MM.1S (cell line): Measurements from ENCODE around the gene LYRM4.

Experiments used
- DNase-seq: peaks from one replicate; pipeline ENCODE4 v3.0.0-alpha.2; 2015
- H2AFZ ChIP-seq: fragments of 300-600 bp; sonication (generic); 2 replicates; pipeline ENCODE4 v1.6.0; 2016; ENCODE audit warnings: antibody characterized with exemption, low read length
- H3F3A ChIP-seq: fragments of 300-600 bp; sonication (generic); 2 replicates; pipeline ENCODE4 v1.6.1; 2016; ENCODE audit warnings: mild to moderate bottlenecking, antibody characterized with exemption, low read length, moderate library complexity, mixed read lengths; ENCODE audit not compliant: insufficient read depth
- H3K27ac ChIP-seq: fragments of 300-600 bp; sonication (generic); 2 replicates; pipeline ENCODE4 v1.5.1; 2016; ENCODE audit warnings: mild to moderate bottlenecking, low read length
- H3K27me3 ChIP-seq: fragments of 300-600 bp; sonication (generic); replicated peaks from 2 replicates; pipeline ENCODE4 v1.6.0; 2016; ENCODE audit warnings: low read length; ENCODE audit not compliant: insufficient read depth
- H3K36me3 ChIP-seq: fragments of 300-600 bp; sonication (generic); replicated peaks from 2 replicates; pipeline ENCODE4 v1.6.1; 2016; ENCODE audit warnings: mild to moderate bottlenecking, low read length, mixed read lengths; ENCODE audit not compliant: insufficient read depth
- H3K4me1 ChIP-seq: fragments of 300-600 bp; sonication (generic); 2 replicates; pipeline ENCODE4 v1.6.1; 2016; ENCODE audit warnings: low read length, mixed read lengths
- H3K4me2 ChIP-seq: fragments of 300-600 bp; sonication (generic); 2 replicates; pipeline ENCODE4 v1.6.0; 2016; ENCODE audit warnings: low read depth, low read length
- H3K4me3 ChIP-seq: fragments of 300-600 bp; sonication (generic); 2 replicates; pipeline ENCODE4 v1.5.1; 2016; ENCODE audit warnings: low read length, mixed read lengths
- H3K79me2 ChIP-seq: fragments of 300-600 bp; sonication (generic); 2 replicates; pipeline ENCODE4 v1.6.1; 2016; ENCODE audit warnings: mixed run types, low read length, mixed read lengths
- H3K9ac ChIP-seq: fragments of 300-600 bp; sonication (generic); 2 replicates; pipeline ENCODE4 v1.6.1; 2016; ENCODE audit warnings: low read length, mixed read lengths
- H3K9me2 ChIP-seq: fragments of 300-600 bp; sonication (generic); replicated peaks from 2 replicates; pipeline ENCODE4 v1.6.1; 2016; ENCODE audit warnings: mild to moderate bottlenecking, low read length, mixed read lengths; ENCODE audit not compliant: insufficient read depth
- H3K9me3 ChIP-seq: fragments of 300-600 bp; sonication (generic); replicated peaks from 2 replicates; pipeline ENCODE4 v1.6.1; 2016; ENCODE audit warnings: mild to moderate bottlenecking, low read length, mixed read lengths; ENCODE audit not compliant: insufficient read depth
- H4K20me1 ChIP-seq: fragments of 300-600 bp; sonication (generic); 2 replicates; pipeline ENCODE4 v1.6.1; 2016; ENCODE audit warnings: mild to moderate bottlenecking, low read length, moderate library complexity, mixed read lengths; ENCODE audit not compliant: insufficient read depth
- CTCF ChIP-seq: fragments of 300-600 bp; sonication (generic); IDR thresholded peaks from 2 replicates; pipeline ENCODE4 v1.5.1; 2016; ENCODE audit warnings: antibody characterized with exemption, low read length, mixed read lengths
- EZH2 ChIP-seq: fragments of 300-600 bp; sonication (generic); optimal IDR thresholded peaks from 2 replicates; pipeline ENCODE3; 2017; ENCODE audit warnings: low read depth, mild to moderate bottlenecking, antibody characterized with exemption, low read length, mixed read lengths
- EZH2phosphoT487 ChIP-seq: fragments of 300-600 bp; sonication (generic); IDR thresholded peaks from 2 replicates; pipeline ENCODE4 v1.6.1; 2018; ENCODE audit warnings: antibody characterized with exemption, low read length

The LYRM4 gene

GRCh38 chr6:5305968-5306626 lies 45.3 kb upstream of the LYRM4 start:
- peaks cover 5% of the 10 kb centered on the region for H3K79me2 ChIP-seq
- no peaks in the 10 kb centered on the region for H4K20me1 ChIP-seq
- H3K9ac ChIP-seq, result no peak overlapping the region
- H3K9me2 ChIP-seq, result no peaks in the 10 kb centered on the region
- no peak overlapping the region for H3K27ac ChIP-seq
- no peak overlapping the region for H3K4me3 ChIP-seq
- H2AFZ ChIP-seq, result no peak overlapping the region
- no peak for TF ChIP-seq EZH2
- TF ChIP-seq EZH2phosphoT487, result no peak
- TF ChIP-seq CTCF, result no peak
- H3K27me3 ChIP-seq, result no peaks in the 10 kb centered on the region
- no peak for DNase-seq
- H3K4me1 ChIP-seq, result peaks cover 11% of the 10 kb centered on the region; the same call in 1 of the 2 replicates
- H3K36me3 ChIP-seq, result no peaks in the 10 kb centered on the region
- no peaks in the 10 kb centered on the region for H3K9me3 ChIP-seq
- no peak overlapping the region for H3K4me2 ChIP-seq
- H3F3A ChIP-seq, result peaks cover 6% of the 10 kb centered on the region; the same call in 1 of the 2 replicates

GRCh38 chr6:5303682-5304081 lies 42.9 kb upstream of the LYRM4 start:
- H3K79me2 ChIP-seq, result peaks cover 5% of the 10 kb centered on the region
- H3K27me3 ChIP-seq, result no peaks in the 10 kb centered on the region
- DNase-seq, result no peak
- H3F3A ChIP-seq, result peaks cover 6% of the 10 kb centered on the region; the same call in 1 of the 2 replicates
- H3K36me3 ChIP-seq, result no peaks in the 10 kb centered on the region
- H4K20me1 ChIP-seq, result no peaks in the 10 kb centered on the region
- H3K4me1 ChIP-seq, result peaks cover 11% of the 10 kb centered on the region; the same call in 1 of the 2 replicates
- H3K9me3 ChIP-seq, result no peaks in the 10 kb centered on the region
- peak overlapping the region; percentile 43; the same call in 1 of the 2 replicates for H3K4me2 ChIP-seq
- TF ChIP-seq EZH2phosphoT487 (no peak), CTCF (no peak), EZH2 (no peak)
- no peak overlapping the region for H3K4me3 ChIP-seq
- no peak overlapping the region for H2AFZ ChIP-seq
- H3K9ac ChIP-seq, result no peak overlapping the region
- no peak overlapping the region for H3K27ac ChIP-seq
- no peaks in the 10 kb centered on the region for H3K9me2 ChIP-seq

GRCh38 chr6:5302995-5303622 lies 42.4 kb upstream of the LYRM4 start:
- H2AFZ ChIP-seq, result peak overlapping the region; percentile 29; the same call in 1 of the 2 replicates
- H3K79me2 ChIP-seq, result peaks cover 5% of the 10 kb centered on the region
- peak; percentile 80 for DNase-seq
- H3F3A ChIP-seq, result peaks cover 6% of the 10 kb centered on the region; the same call in 1 of the 2 replicates
- H3K9me3 ChIP-seq, result no peaks in the 10 kb centered on the region
- H3K27ac ChIP-seq, result no peak overlapping the region
- H3K4me2 ChIP-seq, result peak overlapping the region; percentile 43
- peak overlapping the region; percentile 1; the same call in 1 of the 2 replicates for H3K4me3 ChIP-seq
- H3K36me3 ChIP-seq, result no peaks in the 10 kb centered on the region
- TF ChIP-seq CTCF (peak; percentile 81), EZH2phosphoT487 (no peak)
- H3K4me1 ChIP-seq, result peaks cover 11% of the 10 kb centered on the region; the same call in 1 of the 2 replicates
- H3K9me2 ChIP-seq, result no peaks in the 10 kb centered on the region
- H4K20me1 ChIP-seq, result no peaks in the 10 kb centered on the region
- no peaks in the 10 kb centered on the region for H3K27me3 ChIP-seq
- H3K9ac ChIP-seq, result no peak overlapping the region
